KOPT-K1 (cell line): Measurements from ENCODE around the gene CFDP1.

Experiments
- H3K27ac ChIP-seq: fragments of 200-600 bp; sonication (generic); 2 replicates; pipeline ENCODE4 v1.5.1; 2016; ENCODE audit warnings: antibody characterized with exemption, mild to moderate bottlenecking, low read depth, low read length; ENCODE audit not compliant: poor library complexity, severe bottlenecking
- H3K36me3 ChIP-seq: fragments of 200-600 bp; sonication (generic); 2 replicates; pipeline ENCODE4 v1.5.1; 2017; ENCODE audit warnings: antibody characterized with exemption, mild to moderate bottlenecking, low read length, moderate library complexity; ENCODE audit not compliant: insufficient read depth
- H3K9me3 ChIP-seq: fragments of 200-600 bp; sonication (generic); 2 replicates; pipeline ENCODE4 v1.5.1; 2017; ENCODE audit warnings: antibody characterized with exemption, low read length, mild to moderate bottlenecking; ENCODE audit not compliant: insufficient read depth, poor library complexity, severe bottlenecking

Gene CFDP1

DNA sequence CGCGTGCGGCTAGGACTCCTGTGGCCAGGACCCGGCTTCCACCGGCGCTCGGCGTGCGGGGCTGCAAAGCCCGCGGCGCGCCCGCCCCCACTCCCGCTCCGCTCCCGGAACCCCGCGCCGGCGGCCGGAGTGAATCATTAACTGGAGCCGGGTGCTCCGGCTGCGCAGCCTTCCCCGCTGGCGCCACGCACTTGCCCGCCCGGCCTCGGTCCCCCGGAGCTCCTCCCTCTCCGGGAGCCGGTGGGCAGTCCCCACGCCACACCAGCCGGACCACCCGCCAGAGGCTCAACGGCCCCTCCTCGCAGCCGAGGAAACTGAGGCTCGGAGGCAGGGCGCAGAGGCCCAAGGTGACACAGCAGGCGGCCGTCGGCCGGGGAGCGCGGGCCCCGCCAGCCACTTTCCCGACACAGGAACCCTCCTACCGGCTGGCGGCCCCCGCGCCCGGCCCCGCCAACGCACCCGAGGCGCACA, 182.5 kb downstream of the CFDP1 start:
- Histone ChIP-seq H3K36me3 (no peaks in the 10 kb centered on the region), H3K27ac (no peak overlapping the region), H3K9me3 (no peaks in the 10 kb centered on the region)

DNA sequence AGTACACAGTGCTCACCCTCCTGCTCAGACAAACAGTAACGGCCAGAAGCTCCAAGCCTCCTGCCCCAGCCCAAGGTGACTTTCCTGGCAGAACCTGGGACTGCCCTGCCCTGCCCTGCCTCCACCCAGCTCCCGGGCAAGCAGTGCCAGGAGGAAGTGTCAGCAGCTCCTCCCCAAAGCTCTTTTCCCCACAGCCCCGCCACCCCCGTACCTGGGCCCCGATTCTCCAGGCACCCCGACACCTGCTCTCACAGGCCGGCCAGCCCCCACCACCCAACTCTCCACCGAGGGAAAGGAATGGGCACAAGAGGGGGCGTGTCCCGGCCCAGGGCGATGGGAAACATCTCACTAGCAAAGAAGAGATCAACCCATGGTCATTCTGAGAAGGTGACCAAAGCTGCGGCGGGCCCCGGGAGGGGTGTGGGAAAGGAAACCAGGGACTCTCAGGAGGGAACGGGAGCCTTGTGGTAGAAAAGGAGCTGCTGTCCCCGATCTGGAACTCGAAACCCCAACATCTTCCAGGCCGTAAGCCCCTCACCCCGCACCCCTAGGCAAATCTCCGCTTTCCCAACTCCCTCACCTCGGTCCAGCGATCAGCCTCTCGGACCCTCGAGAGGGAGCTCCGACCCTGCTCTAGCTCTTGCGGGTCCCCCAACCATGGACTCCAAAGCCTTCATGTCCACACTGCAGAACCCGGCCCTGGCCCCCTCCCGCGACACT, 183.1 kb downstream of the CFDP1 start:
- H3K36me3 ChIP-seq, result no peaks in the 10 kb centered on the region
- no peak overlapping the region for H3K27ac ChIP-seq
- no peaks in the 10 kb centered on the region for H3K9me3 ChIP-seq

DNA sequence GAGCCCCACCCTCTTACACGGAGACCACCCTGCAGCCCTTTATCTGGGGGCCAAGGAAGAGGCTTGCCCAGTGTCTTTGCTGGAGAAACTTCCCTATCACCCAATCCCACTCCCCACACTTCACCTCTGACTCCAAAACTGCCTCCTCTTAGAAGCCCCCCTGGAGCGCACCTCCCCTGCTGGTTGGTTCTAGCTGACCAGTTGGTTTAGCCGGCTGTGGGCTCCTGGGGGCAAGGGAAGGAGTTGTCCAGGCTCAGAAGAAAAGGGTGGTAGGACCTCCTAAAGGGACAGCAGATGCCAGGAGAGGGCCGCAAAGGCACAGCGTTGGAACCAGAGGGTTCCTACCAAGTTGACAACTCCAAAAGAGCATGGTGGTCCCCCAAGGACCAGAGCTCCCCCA, 183.9 kb downstream of the CFDP1 start:
- no peaks in the 10 kb centered on the region for H3K36me3 ChIP-seq
- H3K27ac ChIP-seq, result no peak overlapping the region
- no peaks in the 10 kb centered on the region for H3K9me3 ChIP-seq

DNA sequence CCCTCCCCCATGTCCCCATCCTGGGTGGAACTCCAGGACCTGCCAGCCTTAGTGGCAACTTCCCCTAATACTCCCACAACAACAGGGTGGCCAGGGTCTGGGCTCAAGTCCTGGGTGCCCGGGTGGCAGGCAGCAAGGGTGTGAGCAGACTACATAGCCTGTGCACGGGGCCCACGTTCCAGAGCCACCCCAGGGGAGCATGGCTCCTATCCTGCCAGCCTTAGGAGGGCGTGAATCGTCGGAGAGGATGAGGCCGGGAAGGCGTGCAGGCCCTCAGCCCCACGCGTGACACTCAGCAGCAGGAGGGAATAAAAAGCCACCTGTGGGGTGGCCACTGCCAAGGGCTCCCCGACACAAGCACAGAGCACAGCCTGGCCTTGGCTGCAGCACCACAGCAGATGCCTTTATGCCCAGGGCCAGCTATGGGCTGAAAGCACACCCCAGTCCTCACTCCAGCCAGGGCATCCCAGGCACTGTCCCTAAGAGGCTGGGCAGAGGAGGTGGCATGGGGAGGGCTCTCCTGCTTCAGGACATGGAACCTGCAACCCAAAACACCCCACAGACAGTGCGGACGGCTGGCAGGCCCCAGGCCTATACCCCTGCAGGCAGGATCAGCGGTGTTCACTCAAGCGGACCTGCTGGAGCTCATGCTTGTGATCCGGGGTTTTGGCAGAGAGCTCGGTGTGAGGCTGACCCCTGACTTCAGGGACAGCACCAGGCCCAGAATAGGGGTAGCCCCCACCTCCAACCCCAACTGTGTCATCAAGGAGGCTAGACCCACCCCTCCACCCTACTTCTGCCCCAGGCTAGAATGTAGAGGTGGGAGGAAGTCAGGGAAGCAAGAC, 184.5 kb downstream of the CFDP1 start:
- H3K27ac ChIP-seq, result no peak overlapping the region
- no peaks in the 10 kb centered on the region for H3K9me3 ChIP-seq
- no peaks in the 10 kb centered on the region for H3K36me3 ChIP-seq

DNA sequence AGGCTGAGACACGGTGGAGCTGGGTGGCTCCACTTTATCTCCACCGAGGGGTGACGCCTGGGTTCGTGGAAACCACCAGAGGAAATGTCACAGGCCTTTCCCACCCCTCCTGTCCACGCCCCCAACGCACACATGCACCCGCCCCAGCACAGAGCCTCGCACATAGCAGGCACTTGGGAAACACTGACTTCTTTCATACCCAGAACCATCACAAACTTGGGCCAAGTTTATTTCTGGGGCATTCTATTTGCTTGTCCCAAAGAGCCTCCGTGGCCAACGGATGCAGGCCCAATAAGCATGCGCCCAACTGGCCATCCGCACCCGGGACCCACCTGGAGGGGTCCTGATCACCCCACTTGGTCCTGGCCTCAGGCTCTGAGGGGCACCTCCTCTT, 185.2 kb downstream of the CFDP1 start:
- no peaks in the 10 kb centered on the region for H3K36me3 ChIP-seq
- no peak overlapping the region for H3K27ac ChIP-seq
- no peaks in the 10 kb centered on the region for H3K9me3 ChIP-seq

DNA sequence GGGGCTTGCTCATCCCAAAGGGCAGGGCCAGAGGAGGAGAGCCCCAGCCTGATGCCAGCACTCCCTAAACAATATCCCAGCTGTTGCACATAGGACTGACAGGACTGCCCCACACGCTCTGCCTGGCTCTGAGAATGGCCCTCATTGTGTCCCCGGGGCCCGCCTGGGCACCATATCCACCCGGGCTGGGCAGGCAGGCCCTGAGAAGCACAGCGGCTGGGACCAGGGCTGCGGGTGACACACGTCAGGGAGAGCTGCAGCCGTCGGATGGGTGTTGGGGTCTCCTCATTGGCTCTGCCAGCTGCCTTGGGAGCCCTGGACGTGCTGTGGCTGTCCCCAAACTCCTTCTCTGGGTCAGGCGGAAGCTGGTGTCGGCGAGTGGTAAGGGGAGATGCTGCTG, 186.1 kb downstream of the CFDP1 start:
- H3K36me3 ChIP-seq, result no peaks in the 10 kb centered on the region
- H3K27ac ChIP-seq, result no peak overlapping the region

DNA sequence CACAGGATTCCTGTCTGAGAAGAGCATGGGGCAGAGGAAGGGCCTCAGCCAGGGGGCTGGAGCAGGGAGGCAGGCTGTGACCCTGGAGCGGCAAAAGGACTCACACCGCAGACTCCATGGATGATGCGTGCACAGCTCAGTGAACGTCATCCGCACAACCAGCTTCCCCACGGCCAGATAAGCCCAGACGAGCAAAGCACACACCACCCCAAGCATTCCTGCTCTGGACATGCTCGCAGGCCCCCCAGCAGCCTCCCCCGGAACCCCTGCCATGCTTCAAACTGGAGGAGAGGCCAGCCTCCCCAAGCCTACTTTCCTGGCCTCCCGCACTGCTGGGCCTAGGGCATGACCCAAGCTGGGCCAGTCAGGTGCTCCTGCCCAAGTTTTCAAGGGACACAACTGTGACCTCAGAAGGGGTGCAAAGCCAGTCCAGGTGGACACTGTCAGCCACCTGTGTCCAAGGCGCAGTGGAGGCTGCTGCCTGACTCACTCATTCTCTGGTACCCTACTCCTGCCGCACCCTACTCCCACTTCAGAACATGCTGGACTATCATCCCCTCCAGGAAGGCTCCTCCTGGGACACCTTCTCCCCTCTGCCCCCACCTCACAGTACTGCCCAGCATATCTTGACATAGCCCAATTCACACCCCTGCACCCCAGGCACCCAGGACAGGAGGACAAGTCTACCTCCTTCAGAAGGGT, 186.6 kb downstream of the CFDP1 start:
- H3K36me3 ChIP-seq, result no peaks in the 10 kb centered on the region
- no peaks in the 10 kb centered on the region for H3K9me3 ChIP-seq
- no peak overlapping the region for H3K27ac ChIP-seq

More for the DNA sequence above, 186.1 kb downstream of the CFDP1 start:
- no peaks in the 10 kb centered on the region for H3K9me3 ChIP-seq

DNA sequence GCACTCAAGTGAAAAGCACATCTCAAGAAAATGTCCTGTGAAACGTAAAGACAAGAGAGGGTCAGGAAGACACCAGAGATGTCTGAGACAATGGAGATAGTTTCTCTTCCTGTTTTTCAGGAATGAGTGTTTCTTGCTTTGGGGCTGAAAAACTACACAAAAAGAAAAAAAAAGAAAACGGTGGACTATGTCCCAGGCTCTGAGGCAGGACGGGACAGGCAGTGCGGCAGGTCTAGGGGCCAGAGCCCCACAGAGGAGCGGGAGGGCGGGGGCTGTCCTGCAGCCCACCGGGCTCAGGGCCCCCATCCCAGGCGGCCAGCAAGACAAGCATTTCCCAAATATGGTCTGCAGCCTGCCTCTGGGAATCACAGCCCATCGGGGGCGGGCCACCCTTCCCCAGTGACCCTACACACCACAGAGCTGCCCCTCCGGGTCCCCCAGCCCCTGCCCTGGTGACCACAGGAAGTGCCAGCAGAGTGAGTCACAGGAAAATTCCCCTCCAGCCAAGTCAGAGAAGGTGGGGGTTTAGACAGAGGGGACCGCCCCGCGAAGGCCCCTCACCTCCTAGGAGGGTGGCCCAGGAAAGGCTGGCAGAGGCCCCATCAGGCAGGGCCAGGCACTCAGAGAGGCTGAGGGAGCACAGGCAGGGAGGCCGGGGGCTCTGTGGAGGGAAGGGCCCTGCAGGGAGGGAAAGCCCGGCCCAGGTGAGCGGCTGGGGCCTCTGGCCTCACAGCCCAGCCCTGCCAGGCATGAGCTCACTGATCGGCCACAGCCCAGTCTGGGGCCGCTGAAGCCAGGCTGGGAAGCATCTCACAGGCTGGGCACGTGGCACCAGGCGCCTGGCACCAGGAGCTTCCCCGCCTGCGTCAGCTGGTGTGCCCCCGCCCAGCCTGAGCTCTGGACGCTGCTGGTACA, 188.2 kb downstream of the CFDP1 start:
- Histone ChIP-seq H3K27ac (no peak overlapping the region), H3K36me3 (no peaks in the 10 kb centered on the region), H3K9me3 (no peaks in the 10 kb centered on the region)

DNA sequence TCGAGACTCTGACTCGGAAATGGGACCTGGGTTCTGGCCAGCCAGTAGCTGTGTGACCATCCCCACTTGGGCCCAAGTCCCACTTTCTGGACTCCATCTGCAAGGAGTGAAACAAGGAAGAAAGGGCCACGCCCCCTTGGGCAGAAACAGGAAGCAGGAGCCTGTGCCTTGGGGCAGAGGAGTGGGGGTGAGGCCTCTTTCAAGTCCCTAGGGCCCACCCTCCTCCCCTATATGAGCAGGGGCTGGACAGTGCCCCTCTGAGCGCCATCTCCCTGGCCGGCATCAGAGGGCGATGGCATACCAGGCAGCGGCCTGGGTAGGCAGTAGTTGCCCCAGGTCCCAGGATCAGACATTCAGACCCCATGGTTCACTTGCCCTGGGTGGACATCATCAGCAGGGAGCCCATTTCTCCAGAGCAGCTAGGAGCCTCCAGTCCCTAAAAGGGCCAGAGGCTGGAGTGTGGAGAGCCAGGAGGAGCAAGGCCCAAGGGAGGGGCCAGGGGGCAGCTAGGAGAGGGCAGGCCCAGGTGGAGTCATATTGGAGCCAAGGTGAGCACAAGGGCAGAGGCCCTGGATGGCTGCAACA, 189.0 kb downstream of the CFDP1 start:
- no peak overlapping the region for H3K27ac ChIP-seq
- no peaks in the 10 kb centered on the region for H3K9me3 ChIP-seq
- no peaks in the 10 kb centered on the region for H3K36me3 ChIP-seq
